Effector CD8-positive, alpha-beta T cell (primary cell): Measurements from ENCODE around the gene PDHX.
A peak's percentile ranks its signal among the peaks of the same experiment; 100 is the strongest.
"Not testable (repeated sequence)": the region's sequence is repeated elsewhere in the genome, so short reads cannot be mapped to it uniquely, and the experiment has no call there.

ENCODE experiments used
- DNase-seq: peaks from one replicate; lab custom pipeline; 2025; lab: John Stamatoyannopoulos, UW
- total RNA-seq, 4 experiments: gene quantifications; one replicate each; lab custom pipeline; 2026; lab: John Stamatoyannopoulos, UW

PDHX gene
- 28.1 to 35.7 (median 30.0) reads per million in 4 experiments for total RNA-seq

GRCh38 chr11:34916015-34916842 lies at the start of gene PDHX, which contains the start of gene APIP:
Gene PDHX (plus strand): TSS chr11:34916618. CDS start chr11:34916656, 38 bp downstream.
Gene APIP (minus strand): TSS chr11:34916379. CDS start chr11:34916284, 95 bp downstream.
- peak; percentile 95 for DNase-seq

DNA sequence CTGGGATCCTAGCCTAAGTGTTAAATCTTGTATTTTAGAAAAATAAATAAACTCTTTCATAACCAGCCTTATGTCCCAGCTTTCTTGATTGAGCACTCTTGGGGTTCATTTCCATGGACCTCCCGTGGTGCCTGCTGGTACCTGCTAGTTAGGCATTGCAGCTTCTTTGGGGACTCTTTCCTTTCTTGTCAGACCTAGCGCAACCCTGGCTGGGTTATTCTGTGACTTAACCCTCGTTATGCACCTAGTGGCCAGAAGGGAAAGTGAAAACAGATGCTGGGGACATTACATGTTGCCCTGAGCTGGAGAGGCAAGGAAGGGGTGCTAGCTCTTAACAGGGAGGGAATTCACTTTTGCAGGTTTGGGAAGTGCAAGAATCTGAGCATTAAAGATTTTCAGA lies 47.0 kb upstream of the PDHX start:
- DNase-seq, result no peak

- DNase-seq, result no peak
Measured at GRCh38 chr11:34870548-34871196, 45.7 kb upstream of the PDHX start.

DNA sequence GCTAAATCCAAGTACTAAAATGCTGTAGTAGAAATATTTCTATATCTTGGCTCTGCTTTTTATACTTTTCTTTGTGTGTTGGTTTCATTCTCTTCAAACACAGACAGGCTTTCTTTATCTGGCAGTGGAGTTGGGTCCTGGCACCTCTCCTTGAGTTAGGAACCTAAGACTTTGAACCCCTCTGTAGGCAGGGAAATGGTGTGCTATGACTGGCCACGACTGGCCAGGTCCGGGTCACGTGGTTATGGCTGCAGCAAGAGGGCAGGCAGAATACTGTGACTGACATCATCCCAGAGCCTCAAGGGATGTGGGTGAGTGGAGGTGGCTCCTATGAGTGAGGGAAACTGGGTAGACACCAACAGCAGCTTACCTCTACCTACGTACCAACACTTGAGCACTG lies 42.2 kb upstream of the PDHX start:
- DNase-seq, result no peak

DNA sequence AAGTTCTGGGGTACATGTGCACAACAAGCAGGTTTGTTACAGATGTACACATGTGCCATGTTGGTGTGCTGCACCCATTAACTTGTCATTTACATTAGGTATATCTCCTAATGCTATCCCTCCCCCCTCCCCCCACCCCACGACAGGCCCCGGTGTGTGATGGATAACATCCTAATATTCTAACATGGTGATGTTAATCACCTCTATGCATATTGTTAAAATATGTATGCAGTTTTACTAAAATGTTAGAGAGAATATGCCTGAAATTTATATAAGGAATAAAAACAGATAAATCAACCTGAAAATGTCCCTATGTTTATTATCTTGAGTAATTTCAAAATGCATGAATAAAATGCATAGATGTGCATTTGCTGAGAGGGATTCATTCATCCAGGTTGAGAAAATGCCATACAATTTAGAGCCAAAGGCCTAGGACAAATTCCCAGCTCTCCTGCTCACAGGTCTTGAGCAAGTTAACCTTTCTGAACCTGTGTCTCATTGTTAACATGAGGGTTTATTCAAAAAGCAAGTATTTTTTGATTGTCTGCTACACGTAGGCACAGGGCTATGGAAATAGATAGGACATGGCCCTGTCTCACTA lies 38.9 kb upstream of the PDHX start:
- DNase-seq, result no peak

GRCh38 chr11:34881900-34882299 lies 34.5 kb upstream of the PDHX start:
- no peak for DNase-seq

DNA sequence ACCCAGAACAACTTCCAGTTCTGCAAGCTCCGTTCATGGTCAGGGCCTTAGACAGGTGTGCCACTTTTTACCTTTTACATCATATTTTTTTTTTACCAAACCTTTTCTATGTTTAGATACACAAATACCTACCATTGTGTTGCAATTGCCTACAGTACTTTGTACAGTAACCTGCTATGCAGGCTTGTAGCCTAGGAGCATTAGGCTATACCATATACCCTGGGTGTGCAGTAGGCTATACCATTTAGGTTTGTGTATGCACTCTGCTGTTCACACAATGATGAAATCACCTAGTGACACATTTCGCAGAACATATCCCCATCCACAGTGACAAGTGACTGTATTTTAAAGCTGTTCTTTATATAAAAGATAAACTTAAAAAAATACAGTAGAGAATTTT lies 29.8 kb upstream of the PDHX start:
- DNase-seq, result no peak

DNA sequence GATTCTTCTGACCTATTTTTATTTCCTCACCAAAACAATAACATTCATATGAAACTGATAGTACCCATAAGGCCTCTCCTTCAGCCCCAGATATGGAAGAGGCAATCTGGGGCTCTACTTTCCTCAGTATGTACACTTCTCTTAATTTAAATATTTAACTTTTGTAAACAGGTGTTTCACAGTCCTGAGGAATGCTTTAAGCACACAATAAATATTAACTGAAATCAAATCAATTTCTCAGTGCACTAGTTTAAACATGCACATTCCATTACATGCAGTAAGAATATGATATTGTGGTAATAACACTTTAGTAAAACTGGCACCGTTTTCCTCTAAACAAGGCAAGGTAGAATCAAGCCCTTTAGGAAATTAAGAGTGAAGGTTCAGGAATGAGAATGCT lies 29.2 kb upstream of the PDHX start:
- no peak for DNase-seq

DNA sequence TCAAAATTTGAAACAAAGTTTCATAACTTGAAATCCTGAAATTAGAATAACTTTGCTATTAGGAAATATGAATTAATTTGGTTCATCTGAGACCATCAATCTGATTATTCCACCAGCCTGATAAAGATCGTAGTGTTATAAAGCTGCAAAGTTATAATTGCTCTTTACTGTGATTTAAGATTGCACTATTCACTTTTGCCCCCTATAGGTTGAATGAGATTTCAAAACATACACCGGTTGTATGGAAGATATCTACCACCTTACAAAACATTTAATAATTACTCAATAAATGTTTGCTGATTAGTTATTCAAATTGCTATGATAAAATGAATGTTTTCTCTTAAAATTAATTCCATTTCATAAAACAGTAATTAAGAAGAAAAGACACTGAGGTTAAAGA lies 26.3 kb upstream of the PDHX start:
- no peak for DNase-seq

GRCh38 chr11:34890812-34891211 lies 25.6 kb upstream of the PDHX start:
- no peak for DNase-seq

GRCh38 chr11:34891611-34892010 lies 24.8 kb upstream of the PDHX start:
- DNase-seq, result no peak

- DNase-seq, result no peak
Measured at GRCh38 chr11:34893416-34893815, 23.0 kb upstream of the PDHX start.

- DNase-seq, result not testable (repeated sequence)
Measured at GRCh38 chr11:34896191-34896590, 20.2 kb upstream of the PDHX start.

- DNase-seq, result no peak
Measured at GRCh38 chr11:34897171-34897870, 19.1 kb upstream of the PDHX start.

DNA sequence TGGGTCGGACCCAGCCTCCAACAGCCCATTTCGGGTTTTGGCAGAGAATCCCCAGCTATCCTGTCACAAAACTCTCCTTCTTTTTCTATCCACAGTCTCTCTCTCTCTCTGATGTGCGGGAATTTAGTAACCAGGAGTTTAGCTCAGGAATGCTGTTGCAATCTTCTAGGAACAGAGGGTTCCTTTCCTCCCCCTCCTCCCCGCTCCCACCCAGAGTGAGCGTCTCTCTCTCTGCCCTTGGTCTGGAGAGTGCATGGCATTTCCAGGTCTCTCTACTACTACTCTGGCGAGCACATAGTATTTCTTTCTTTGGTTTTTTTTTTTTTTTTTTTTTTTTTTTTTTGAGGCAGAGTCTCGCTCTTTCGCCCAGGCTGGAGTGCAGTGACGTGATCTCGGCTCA lies 17.9 kb upstream of the PDHX start:
- no peak for DNase-seq

DNA sequence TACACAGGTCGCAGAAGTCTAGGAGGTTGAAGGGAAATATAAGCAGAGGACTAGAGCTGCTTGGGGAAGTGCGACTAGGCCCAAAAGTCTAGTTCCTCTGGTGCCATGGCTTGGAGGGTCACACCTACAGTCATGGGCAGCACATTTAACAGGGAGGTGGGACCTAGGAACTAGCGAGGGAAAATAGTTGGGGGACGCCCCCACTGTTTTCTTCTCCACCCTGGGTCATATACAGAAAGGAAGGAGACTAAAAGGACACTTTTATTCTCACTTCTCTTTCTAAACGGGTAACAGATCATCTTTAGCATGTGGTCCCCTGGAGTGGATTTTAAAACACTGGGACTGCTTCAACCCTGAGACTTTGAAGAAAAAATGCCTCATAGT lies 16.8 kb upstream of the PDHX start:
- DNase-seq, result no peak

GRCh38 chr11:34904421-34904955 lies 11.9 kb upstream of the PDHX start:
- no peak for DNase-seq

GRCh38 chr11:34905666-34906065 lies 10.8 kb upstream of the PDHX start:
- no peak for DNase-seq

GRCh38 chr11:34907934-34908593 lies 8.4 kb upstream of the PDHX start:
- DNase-seq, result no peak

GRCh38 chr11:34909415-34909814 lies 7.0 kb upstream of the PDHX start:
- DNase-seq, result no peak

DNA sequence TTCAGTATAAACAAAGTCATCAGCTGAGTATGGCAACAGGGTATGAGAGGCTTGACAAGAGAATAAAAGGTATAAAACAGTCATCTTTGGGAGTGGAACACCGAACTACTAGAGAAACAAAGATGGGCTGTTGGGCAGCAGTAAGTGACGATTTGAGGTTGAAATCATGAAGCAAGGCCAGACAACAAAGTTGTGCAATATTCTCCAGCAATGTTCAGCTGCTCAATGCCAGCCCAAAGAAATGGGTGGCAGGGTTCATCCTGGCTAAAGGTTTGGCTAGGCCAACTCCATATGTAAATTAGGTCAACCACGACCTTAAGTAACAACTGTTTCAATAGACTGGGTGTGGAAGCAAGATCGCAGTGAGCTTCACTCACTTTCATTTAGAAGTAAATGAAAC lies 6.5 kb upstream of the PDHX start:
- no peak for DNase-seq
